Colonic mucosa (tissue), 4 donors: ENCODE results near the gene TES. TPM values are rescaled to one million over a fixed set of nuclear protein-coding genes. Genes with fewer than 3 reads are reported as not detected.

ENCODE experiments used
- DNase-seq: peaks from one replicate; pipeline ENCODE4 v3.0.0-alpha.2; 2020
- H3K27ac ChIP-seq: fragments of 200-600 bp; one replicate; pipeline ENCODE4 v1.8.0; 2021
- H3K27me3 ChIP-seq: fragments of 200-600 bp; one replicate; pipeline ENCODE4 v1.8.0; 2021
- H3K36me3 ChIP-seq: fragments of 200-600 bp; one replicate; pipeline ENCODE4 v1.8.0; 2021
- H3K4me1 ChIP-seq: fragments of 200-600 bp; one replicate; pipeline ENCODE4 v1.8.0; 2021; ENCODE audit warnings: mild to moderate bottlenecking
- H3K4me3 ChIP-seq: fragments of 200-600 bp; one replicate; pipeline ENCODE4 v1.8.0; 2021
- H3K9ac ChIP-seq, 2 donors: one replicate each; pipeline ENCODE4 v1.7.0; 2013; ENCODE audit warnings: control low read depth in 2 of 2, low read depth in 2 of 2, low read length in 2 of 2
- H3K9me3 ChIP-seq: fragments of 200-600 bp; one replicate; pipeline ENCODE4 v1.8.0; 2021
- intact Hi-C: fragments of 100-400 bp; cut with DNase I; formaldehyde crosslinking; loops from one replicate; pipeline ENCODE4 v1.14.1; 2022
- total RNA-seq, 2 donors: library from RNA; stranded (reverse); fragmentation: NEBNext Ultra II Directional in 1 of 2; extraction: Animal tissue kit (Norgen Biotek cat#: 25700) in 1 of 2; gene quantifications; one replicate each; pipeline ENCODE4 v1.2.1, GENCODE V29; 2021
- TF ChIP-seq, protein P1 (sequence below): fragments of 200-600 bp; IDR thresholded peaks from one replicate; pipeline ENCODE4 v1.8.0; 2022; ENCODE audit warnings: antibody characterized with exemption, mild to moderate bottlenecking
- donor health status: healthy.
- donor health status: DM: no; HTN: no; CAD: no.
- donor health status: DM: no; HTN: no; CAD: no.

Gene TES
- total RNA-seq, 2 donors from 2014 or later: 75.1 to 142 TPM

DNA sequence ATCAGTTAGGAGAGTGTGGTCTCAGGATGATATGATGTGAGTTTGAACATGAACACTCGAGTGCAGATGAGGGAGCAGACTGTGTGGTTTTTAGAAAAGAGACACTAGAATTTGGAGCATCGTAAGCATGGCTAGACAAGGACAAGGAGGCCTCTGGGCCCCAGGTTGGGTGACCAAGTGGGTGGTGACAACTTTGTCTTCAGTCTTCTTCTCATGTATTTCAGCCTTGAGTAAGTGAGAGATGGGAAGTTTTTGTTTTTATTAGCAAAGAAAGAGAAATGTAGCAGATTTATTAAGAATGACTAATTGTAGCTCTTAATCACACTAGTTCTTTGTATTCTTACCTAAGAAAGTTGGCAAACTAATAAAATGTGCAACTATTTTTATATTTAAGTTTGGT is 16.3 kb downstream of the TES start:
- H3K27ac ChIP-seq: no peak overlapping the region
- TF ChIP-seq, protein P1, sequence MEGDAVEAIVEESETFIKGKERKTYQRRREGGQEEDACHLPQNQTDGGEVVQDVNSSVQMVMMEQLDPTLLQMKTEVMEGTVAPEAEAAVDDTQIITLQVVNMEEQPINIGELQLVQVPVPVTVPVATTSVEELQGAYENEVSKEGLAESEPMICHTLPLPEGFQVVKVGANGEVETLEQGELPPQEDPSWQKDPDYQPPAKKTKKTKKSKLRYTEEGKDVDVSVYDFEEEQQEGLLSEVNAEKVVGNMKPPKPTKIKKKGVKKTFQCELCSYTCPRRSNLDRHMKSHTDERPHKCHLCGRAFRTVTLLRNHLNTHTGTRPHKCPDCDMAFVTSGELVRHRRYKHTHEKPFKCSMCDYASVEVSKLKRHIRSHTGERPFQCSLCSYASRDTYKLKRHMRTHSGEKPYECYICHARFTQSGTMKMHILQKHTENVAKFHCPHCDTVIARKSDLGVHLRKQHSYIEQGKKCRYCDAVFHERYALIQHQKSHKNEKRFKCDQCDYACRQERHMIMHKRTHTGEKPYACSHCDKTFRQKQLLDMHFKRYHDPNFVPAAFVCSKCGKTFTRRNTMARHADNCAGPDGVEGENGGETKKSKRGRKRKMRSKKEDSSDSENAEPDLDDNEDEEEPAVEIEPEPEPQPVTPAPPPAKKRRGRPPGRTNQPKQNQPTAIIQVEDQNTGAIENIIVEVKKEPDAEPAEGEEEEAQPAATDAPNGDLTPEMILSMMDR: no peak
- peaks cover 8% of the 10 kb centered on the region for H3K4me1 ChIP-seq
- intact Hi-C loops: no loop called here
- H3K36me3 ChIP-seq: no peaks in the 10 kb centered on the region
- H3K9me3 ChIP-seq: no peaks in the 10 kb centered on the region
- H3K27me3 ChIP-seq: no peaks in the 10 kb centered on the region
- no peak overlapping the region for H3K9ac ChIP-seq
- no peak for DNase-seq
- no peak overlapping the region for H3K4me3 ChIP-seq

DNA sequence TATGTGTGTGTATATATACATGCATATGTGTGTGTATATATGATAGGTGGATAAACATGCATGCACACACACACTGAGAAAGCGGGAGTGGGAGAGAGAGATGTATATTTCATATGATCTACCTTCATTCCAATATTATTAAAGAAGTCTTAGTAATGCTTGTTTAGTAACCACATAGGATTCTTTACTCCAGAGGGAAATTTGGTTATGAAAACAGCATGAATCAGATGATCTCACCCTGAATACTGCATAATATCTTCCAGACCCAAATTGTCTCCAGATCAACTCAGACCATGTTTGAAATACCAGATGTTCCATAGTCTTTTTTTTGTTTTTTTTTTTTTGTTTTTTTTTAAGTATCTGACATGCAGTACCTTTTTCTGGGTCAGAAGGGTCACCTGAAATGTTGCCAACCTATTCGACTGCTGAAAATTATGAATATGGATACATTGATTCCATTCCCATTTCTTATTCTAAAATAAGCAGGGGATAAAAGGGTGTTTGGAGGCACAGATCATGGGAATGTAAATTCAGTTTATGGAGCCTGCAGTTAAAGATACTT is 17.4 kb downstream of the TES start:
- H3K9ac ChIP-seq: no peak overlapping the region
- TF ChIP-seq, protein P1: no peak
- no peaks in the 10 kb centered on the region for H3K36me3 ChIP-seq
- H3K4me3 ChIP-seq: no peak overlapping the region
- DNase-seq: no peak
- H3K27ac ChIP-seq: no peak overlapping the region
- intact Hi-C loops: no loop called here
- peaks cover 14% of the 10 kb centered on the region for H3K4me1 ChIP-seq
- no peaks in the 10 kb centered on the region for H3K9me3 ChIP-seq
- H3K27me3 ChIP-seq: no peaks in the 10 kb centered on the region

DNA sequence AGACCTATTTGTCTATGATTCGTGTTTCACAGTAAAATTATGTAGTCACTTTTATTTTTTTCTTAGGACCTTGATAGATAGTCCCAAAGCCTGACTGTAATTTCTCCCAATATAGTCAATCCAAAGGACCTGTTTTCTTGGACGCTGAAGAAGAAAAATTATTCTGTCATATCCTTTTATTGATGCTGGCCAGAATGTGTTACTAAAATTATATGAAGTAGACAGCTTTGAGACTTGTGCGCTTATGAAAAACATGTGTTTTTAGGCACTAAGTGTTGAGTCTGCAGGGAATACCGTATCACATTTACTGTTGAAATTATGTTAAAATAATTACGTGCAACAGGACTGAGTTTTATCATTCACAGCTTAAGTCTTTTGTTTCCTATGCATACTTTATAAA is 17.9 kb downstream of the TES start:
- no peak for DNase-seq
- intact Hi-C loops: no loop called here
- Histone ChIP-seq H3K9ac (no peak overlapping the region), H3K36me3 (no peaks in the 10 kb centered on the region), H3K9me3 (no peaks in the 10 kb centered on the region), H3K27ac (no peak overlapping the region), H3K27me3 (no peaks in the 10 kb centered on the region), H3K4me1 (peaks cover 16% of the 10 kb centered on the region), H3K4me3 (no peak overlapping the region)
- TF ChIP-seq, protein P1: no peak

DNA sequence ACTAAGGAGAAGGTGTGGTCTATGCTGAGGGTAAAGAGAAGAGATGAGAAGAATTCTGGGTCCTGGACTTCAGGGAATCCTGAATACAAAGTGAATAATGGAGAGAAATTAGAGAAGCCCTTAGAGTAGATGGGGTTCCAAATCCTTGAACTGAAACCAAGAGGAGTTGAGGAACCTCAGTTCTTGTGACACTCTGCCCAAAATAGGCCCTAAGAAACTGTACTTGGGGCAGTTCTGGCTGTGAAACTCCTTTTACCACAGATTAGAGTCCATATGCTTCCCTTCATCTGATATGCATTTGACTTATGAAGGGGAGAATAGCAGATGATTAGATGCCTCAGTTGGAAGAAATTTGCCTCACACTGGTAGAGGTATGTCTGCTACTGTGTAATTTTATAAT is 19.0 kb downstream of the TES start:
- Histone ChIP-seq H3K36me3 (no peaks in the 10 kb centered on the region), H3K27ac (peak overlapping the region; percentile 30), H3K9ac (no peak overlapping the region), H3K27me3 (no peaks in the 10 kb centered on the region), H3K4me3 (no peak overlapping the region), H3K9me3 (no peaks in the 10 kb centered on the region), H3K4me1 (peaks cover 16% of the 10 kb centered on the region)
- TF ChIP-seq, protein P1: no peak
- DNase-seq: no peak
- intact Hi-C loops: no loop called here

DNA sequence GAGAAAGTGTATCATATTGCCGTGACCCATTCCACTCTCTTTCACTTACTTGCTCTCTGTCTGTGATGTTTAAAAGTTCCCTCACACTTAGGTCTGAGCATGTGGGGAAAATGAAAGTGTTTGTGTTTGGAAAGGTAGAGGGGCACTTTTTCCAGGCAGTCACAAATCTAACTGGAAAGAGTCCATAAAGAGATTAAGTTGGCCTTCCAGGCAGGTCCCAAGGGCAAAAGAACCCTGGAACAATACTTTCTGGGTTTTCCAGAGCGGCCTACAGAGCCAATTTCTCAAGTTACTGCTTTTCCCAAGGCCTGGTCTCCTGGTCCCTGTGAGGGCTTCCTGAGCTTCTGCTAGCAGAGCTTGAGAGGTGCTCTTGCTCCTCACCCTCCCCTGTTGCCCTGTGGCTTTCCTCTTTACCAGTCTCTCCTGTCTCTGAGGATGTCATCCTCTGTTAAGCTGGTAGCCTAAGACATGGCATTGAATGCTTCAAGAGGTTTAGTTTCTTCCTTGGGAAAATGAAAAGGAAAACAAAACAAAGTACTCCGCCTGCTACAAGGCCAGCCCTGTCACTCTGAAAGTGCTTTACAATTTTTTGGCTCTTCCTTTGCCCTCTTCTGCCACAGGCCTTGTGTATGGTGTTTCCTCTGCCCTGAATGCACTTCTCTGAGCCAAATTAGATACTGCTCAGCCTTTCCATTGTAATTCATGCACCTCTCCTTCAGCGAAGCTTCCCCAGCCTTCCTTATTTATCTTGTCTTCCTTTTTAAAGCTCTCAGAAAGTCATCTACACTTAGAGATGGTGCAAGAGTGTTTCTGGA is 20.1 kb downstream of the TES start:
- Histone ChIP-seq H3K4me3 (no peak overlapping the region), H3K27me3 (no peaks in the 10 kb centered on the region), H3K27ac (peak overlapping the region; percentile 57), H3K9me3 (no peaks in the 10 kb centered on the region), H3K4me1 (peaks cover 16% of the 10 kb centered on the region), H3K36me3 (no peaks in the 10 kb centered on the region), H3K9ac (peak overlapping the region in 1 of 2 donors; percentile 6)
- TF ChIP-seq, protein P1: no peak
- intact Hi-C loops: no loop called here
- no peak for DNase-seq
